CD4-positive, alpha-beta T cell treated with Interleukin-6 for 4 hours (primary cell): ENCODE data around the gene SEMA5A.

Source experiments
- DNase-seq: peaks from one replicate; pipeline ENCODE4 v3.0.0-alpha.2; 2020; ENCODE audit warnings: mixed read lengths

The SEMA5A gene

GRCh38 chr5:9251379-9251980 lies 294.4 kb downstream of the SEMA5A start:
- no peak for DNase-seq

DNA sequence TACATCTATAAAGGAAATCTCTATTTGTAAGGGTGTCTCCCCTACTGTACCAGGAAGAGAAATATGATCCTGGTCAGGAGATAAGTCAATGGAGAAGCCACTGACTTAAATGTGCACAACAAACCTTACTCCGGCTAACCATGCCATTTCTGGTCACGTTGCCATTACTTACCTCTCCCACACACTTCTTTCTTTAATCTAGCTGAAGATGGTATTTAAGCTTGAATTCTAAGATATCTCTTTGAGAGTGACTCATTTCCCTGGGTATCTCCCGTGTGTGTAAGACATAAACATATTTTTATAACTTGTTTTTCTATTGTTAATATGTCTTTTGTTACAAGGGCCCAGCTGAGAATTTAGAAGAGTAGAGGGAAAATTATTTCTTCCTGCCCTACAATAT lies 296.6 kb downstream of the SEMA5A start:
- no peak for DNase-seq

GRCh38 chr5:9245071-9245470 lies 300.8 kb downstream of the SEMA5A start:
- DNase-seq: no peak

DNA sequence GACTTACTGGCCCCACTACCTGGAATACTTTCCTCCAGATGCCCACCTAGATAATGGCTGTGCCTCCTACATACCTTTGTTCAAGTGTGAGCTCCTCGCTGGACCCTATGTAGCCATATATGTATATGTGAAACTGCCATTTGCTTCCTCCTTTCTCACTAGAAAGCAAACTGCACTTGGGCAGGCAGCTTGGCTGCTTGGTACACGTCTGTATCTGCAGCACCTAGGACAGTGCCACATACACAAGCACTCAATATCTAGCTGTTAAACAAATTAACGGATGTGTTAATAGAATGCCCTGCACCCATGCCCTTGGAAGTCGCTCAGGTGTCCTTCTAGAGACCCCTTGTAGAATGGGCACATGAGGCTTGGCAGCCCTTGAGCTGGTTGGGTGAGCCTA lies 301.5 kb downstream of the SEMA5A start:
- DNase-seq: no peak

GRCh38 chr5:9241479-9242305 lies 304.2 kb downstream of the SEMA5A start:
- DNase-seq: no peak

- DNase-seq: no peak
Measured at GRCh38 chr5:9240431-9240830, 305.4 kb downstream of the SEMA5A start.

GRCh38 chr5:9239626-9240025 lies 306.2 kb downstream of the SEMA5A start:
- no peak for DNase-seq

- DNase-seq: no peak
Measured at GRCh38 chr5:9239071-9239470, 306.8 kb downstream of the SEMA5A start.

DNA sequence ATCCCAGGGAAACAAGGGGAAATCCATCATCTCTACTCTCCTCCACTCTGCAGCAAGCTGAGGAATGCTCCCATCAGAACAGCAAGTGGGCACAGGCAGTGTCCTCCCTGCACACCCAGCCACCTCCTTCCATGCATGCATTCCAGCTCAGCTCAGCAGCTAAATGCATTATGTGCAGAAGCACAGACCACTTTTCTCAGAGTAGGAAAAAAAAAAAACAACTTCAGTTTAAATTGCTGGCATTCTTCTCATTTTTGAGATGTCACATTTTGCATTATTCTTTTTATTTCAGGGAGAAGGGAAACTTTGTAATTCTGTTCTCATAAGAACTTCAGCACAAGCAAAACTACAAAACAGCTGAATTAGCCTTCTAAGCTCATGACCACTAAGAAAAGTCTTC lies 312.2 kb downstream of the SEMA5A start:
- DNase-seq: no peak

GRCh38 chr5:9233035-9233434 lies 312.8 kb downstream of the SEMA5A start:
- no peak for DNase-seq

- DNase-seq: no peak
Measured at GRCh38 chr5:9231842-9232241, 314.0 kb downstream of the SEMA5A start.

DNA sequence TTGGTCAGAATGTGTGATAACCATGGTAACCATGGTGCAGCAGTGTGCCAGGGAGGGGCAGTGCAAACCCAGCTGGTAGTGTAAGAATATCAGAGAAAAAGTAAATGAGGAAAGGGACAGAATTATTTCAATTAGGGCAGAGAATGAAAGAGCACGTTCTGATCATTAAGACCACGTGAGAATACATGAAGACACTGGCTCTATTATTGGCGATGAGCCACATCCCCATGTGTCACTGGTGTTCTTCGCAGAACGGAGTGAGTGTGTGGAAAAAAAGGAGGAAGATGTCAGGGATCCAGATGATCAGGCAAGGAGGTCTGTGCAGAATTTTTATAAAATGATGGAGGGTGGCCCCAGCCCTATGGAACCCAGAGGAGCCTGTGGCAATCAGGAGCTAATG lies 315.5 kb downstream of the SEMA5A start:
- no peak for DNase-seq

GRCh38 chr5:9226016-9226536 lies 319.8 kb downstream of the SEMA5A start:
- DNase-seq: no peak

- DNase-seq: no peak
Measured at GRCh38 chr5:9222054-9222976, 323.6 kb downstream of the SEMA5A start.

- no peak for DNase-seq
Measured at GRCh38 chr5:9218358-9218757, 327.5 kb downstream of the SEMA5A start.

GRCh38 chr5:9212605-9213004 lies 333.3 kb downstream of the SEMA5A start:
- DNase-seq: no peak

GRCh38 chr5:9209846-9210492 lies 335.9 kb downstream of the SEMA5A start:
- DNase-seq: no peak

GRCh38 chr5:9207817-9208418 lies 338.0 kb downstream of the SEMA5A start:
- no peak for DNase-seq

GRCh38 chr5:9202636-9203035 lies 343.2 kb downstream of the SEMA5A start:
- DNase-seq: no peak

DNA sequence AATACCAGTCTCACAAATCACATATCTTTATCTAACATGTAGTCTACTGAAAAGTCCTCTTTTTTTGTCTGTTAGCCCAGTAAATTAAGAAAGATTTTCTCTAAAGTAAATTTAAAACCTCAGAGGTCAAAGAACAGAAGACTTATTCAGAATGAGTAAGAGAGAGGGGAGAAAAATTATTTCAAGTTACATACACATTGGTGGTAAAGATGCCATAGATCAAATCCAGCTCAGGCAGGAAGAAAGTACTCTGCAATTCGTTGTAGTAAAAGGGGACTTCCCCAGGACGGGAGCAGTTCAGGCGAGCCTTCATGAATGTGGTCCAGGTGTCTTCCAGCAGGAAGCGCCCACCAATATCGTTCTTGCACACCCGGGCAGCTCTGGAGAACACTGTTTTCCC lies 344.1 kb downstream of the SEMA5A start:
- no peak for DNase-seq

DNA sequence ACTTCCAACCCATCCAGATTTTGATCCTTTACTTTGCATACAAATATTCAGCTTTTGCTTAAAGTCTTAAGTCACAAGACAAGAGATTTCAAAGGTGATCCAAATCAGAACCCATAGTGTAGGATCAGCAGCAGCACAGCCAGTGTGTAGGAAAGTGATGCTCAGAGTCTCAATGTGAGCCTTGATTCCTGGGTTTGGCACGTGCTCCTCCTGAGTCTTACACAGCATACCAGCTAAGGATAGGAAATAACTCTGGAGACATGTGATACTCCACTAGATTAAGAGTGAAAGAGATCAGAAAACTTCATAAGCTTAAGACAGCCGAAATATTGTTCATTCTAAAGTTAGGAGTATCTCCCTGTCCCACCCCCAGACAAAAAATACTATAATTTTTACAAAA lies 344.9 kb downstream of the SEMA5A start:
- DNase-seq: no peak

- no peak for DNase-seq
Measured at GRCh38 chr5:9198394-9198793, 347.5 kb downstream of the SEMA5A start.
